MG63 (cell line): ENCODE data around the gene MYRF. TPM values are rescaled to one million over a fixed set of nuclear protein-coding genes. Genes with fewer than 3 reads are reported as not detected.

ENCODE experiments used
- DNase-seq: peaks from one replicate; pipeline ENCODE4 v3.0.0-alpha.2; 2020
- H3K27me3 ChIP-seq: fragments of 250-450 bp; sonication (Bioruptor Pico); 2 replicates; pipeline ENCODE4 v1.5.1; 2020; ENCODE audit warnings: mild to moderate bottlenecking, moderate library complexity
- H3K36me3 ChIP-seq: fragments of 250-450 bp; sonication (Bioruptor Pico); 2 replicates; pipeline ENCODE4 v1.5.1; 2020; ENCODE audit warnings: mild to moderate bottlenecking, moderate library complexity
- H3K4me3 ChIP-seq: fragments of 250-450 bp; sonication (Bioruptor Pico); 2 replicates; pipeline ENCODE4 v1.5.1; 2020; ENCODE audit warnings: mild to moderate bottlenecking, moderate library complexity
- H3K9me3 ChIP-seq: fragments of 250-450 bp; sonication (Bioruptor Pico); 2 replicates; pipeline ENCODE4 v1.5.1; 2020; ENCODE audit warnings: mild to moderate bottlenecking, moderate library complexity
- total RNA-seq: library from RNA; depleted of rRNA; stranded (reverse); fragments of >200 nt; shearing (Covaris generic); gene quantifications from 2 replicates; pipeline ENCODE4 v1.2.3, GENCODE V29; 2014; ENCODE audit warnings: low replicate concordance

Gene MYRF
- total RNA-seq, 1 experiment from 2014 or later = 0.23 TPM

DNA sequence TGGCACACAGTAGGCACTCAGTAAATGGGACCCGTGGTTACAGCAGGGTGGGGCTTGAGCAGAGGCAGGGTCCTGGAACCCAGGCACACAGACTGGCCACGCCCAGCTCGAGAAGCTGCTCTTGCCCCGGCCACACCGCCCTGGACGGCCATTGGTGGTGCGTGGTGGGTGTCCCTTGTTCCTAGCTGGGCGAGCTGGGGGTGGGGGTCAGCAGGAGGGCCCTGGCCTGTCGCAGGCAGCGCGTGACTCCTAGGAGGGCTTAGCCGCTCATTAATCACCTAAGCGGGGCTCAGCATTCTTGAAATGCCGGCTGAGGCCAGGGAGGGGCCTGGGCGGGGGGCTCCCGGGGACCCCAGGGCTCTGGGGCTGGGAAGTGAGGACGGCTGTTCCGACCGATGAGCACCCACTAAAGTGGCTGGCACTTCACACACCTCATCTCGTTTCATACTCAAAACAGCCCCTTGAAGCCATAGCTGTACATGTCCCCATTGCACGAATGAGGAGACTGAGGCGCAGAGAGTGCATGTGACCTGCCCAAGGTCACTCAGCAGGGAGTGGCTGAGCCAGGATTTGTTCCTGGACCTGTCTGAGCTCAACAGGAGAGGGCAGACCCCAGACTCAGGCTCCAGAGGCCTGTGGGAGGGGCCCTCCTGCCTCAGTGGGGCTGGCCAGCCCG, 11.6 kb downstream of the MYRF start:
- no peak overlapping the region for H3K4me3 ChIP-seq

DNA sequence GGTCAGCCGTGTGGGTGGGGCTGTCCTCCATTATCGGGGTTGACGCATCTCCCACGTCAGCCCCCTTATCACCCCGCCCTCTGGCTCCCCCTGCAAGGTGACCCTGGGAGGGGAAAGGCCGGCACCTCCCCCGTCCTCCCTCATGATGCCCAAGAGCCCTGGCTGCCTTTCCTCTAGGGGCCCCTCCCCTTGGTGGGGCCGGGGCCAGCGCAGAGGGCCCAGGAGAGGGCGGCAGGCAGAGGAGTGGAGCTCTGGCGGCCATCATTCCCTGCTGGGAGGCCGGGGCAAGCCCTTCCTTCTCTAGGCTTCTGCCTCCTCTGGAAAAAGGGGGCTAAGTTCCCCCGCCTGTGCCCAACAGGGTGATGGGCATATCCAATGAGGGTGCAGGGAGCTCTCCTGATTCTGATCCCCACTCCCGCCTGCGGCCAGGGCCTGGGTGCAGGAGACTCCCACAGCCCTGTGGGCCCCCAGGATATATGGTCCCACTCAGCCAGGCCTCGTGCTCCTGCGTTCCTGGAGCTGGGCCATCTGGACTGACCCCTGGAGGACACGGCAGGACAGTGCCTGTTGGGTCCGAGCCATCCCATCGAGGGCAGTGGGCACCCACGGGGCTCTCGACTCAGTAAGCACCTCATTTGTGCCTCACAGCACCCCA, 12.3 kb downstream of the MYRF start:
- H3K27me3 ChIP-seq = no peaks in the 10 kb centered on the region

More for the DNA sequence above, 11.6 kb downstream of the MYRF start:
- Histone ChIP-seq H3K36me3 (no peaks in the 10 kb centered on the region), H3K27me3 (no peaks in the 10 kb centered on the region), H3K9me3 (no peaks in the 10 kb centered on the region)
- no peak for DNase-seq

DNA sequence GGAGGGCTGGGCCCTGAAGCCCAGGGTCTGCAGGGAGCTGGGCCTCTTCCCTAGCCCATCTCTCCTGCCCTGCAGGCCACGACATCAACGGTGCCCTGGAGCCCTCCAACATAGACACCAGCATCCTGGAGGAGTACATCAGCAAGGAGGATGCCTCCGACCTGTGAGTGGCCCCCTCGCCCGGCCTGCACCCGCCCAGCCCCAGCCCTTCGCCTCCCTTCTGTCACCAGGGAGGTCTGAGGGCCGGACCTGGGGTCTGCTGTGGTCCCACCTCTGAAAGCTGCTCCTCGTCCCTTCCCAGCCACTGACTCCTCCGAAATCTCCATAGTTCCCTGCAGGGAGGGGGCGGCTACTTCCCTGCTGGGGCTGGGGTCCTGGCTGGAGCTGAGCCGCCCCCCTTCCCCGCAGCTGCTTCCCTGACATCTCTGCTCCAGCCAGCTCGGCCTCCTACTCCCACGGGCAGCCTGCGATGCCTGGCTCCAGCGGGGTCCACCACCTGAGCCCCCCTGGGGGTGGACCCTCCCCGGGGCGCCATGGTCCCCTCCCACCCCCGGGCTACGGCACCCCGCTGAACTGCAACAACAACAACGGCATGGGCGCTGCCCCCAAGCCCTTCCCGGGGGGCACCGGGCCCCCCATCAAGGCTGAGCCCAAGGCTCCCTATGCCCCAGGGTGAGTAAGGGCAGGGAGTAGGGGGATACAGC, 13.3 kb downstream of the MYRF start:
- Histone ChIP-seq H3K36me3 (no peaks in the 10 kb centered on the region), H3K27me3 (no peaks in the 10 kb centered on the region), H3K4me3 (no peak overlapping the region), H3K9me3 (no peaks in the 10 kb centered on the region)
- DNase-seq = no peak

More for the DNA sequence above, 12.3 kb downstream of the MYRF start:
- DNase-seq = no peak
- H3K36me3 ChIP-seq = no peaks in the 10 kb centered on the region
- no peak overlapping the region for H3K4me3 ChIP-seq
- no peaks in the 10 kb centered on the region for H3K9me3 ChIP-seq

DNA sequence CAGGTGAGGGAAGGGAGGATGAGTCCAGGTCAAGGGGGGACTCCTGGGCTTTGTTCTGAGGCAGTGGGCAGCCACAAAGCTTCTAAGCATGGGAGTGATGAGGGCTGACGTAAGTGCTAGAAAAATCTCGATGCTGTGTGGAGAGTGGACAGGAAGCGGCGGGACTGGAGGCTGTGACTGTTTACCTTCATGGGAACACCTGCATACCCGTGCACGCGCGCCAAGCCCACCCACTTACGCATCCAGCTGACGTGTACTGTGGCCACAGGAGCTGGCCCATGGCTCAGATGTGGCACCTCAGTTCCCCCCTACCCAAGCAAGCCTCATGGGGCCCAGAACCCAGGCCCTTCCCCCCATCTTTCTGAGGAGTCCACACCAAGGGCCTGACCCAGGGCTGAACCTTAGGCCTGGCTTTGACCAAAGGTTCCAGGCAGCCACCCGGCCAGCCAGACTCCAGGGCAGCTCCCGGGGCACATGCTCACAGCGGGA, 14.0 kb downstream of the MYRF start:
- no peak overlapping the region for H3K4me3 ChIP-seq
- no peaks in the 10 kb centered on the region for H3K27me3 ChIP-seq
- H3K9me3 ChIP-seq = no peaks in the 10 kb centered on the region
- H3K36me3 ChIP-seq = no peaks in the 10 kb centered on the region
- DNase-seq = no peak

DNA sequence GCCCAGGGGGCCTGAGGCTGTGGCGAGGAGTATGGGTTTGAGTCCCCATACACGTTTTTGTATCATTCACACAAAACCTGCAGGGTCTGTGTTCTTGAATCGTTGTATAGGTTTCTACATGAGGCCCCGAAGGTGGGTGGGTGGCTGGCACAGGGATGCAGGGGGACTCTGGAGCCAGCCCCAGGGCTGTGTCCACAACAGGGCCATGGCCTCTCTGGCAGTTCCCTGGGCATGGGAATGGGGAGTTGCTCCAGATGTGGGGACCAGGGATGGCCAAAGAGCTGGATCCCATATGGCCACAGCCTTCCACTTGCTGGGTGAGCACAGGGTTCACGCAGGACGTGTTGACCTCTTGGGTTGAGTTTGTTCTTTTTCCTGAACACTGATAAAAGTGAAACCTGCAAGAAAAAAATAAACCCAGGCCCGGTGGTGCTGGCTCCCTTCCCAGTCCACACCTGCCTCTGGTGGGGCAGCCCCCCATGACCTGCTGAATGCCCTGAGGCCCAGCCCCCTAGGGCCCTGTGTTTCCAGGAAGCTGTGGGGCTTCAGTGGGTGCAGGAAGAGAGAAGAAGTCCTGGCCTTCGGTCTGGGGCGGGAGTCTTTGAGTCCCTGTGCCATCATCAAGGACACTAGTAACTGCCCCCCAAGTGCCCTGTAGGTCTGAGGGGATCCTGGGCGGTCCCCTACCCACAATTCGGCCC, 16.1 kb downstream of the MYRF start:
- no peak for DNase-seq
- H3K27me3 ChIP-seq = no peaks in the 10 kb centered on the region

DNA sequence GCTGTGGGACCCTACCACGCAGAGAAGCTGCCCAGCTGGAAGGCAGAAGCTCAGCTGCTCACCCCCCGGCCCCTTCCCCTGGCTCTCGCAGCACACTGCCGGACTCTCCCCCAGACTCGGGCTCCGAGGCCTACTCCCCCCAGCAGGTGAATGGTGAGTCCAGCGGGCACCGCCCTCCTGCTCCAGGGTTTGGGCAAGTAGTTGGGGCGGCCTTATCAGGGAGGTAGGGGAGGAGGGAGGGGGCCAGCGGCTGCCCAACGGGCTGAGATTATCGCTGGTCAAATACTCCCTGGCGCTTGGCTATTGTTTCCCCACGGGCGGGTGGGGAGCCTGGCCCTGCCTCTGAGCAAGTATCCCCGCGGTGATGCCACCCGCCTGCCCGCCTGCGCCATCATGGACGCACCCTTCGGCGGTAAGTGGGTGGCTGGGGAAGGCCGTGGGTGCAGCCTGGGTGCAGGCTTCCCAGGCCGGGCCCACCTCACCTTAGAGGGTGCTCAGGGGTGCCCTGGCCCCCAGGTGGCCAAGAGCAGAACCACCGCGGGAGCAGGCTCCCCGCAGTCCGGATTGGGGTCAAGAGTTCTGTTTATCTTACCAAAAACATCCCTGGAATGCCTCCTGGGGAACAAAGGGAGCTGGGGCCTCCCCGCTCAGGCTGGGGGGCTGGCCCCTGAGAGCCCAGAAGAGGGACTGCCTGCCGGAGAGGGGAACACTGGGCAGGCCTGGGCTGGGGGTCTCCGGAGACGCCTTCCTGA, 16.9 kb downstream of the MYRF start:
- no peak for DNase-seq
- H3K36me3 ChIP-seq = no peaks in the 10 kb centered on the region
- no peaks in the 10 kb centered on the region for H3K9me3 ChIP-seq
- no peak overlapping the region for H3K4me3 ChIP-seq
- no peaks in the 10 kb centered on the region for H3K27me3 ChIP-seq

More for the DNA sequence above, 16.1 kb downstream of the MYRF start:
- Histone ChIP-seq H3K36me3 (no peaks in the 10 kb centered on the region), H3K9me3 (no peaks in the 10 kb centered on the region), H3K4me3 (no peak overlapping the region)

DNA sequence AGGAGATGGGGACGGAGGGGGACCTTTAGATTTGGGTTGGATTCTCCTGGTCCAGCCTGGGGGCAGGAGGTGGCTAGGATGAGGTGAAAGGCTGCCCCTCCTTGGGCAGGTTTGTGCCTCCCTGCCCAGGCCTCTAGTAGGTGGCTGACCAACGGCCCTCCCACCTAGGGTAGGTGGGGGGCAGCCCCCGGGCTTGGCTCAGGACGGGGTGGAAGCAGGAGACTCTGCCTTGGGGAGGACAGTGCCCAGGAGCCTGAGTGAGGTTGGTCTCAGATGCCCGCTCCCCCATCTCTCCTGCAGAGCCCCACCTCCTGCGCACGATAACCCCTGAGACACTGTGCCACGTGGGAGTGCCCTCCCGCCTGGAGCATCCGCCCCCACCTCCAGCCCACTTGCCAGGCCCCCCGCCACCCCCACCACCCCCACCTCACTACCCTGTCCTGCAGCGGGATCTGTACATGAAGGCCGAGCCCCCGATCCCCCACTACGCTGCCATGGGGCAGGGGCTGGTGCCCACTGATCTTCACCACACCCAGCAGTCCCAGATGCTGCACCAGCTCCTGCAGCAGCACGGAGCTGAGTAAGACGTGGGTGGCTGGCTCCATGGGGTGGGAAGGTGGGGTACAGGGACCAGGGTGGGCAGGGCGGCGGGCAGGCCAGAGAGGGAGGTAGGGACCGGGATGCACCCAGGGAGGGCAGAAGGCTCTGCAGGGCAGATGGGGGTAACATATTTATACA, 17.7 kb downstream of the MYRF start:
- no peak for DNase-seq
- Histone ChIP-seq H3K4me3 (no peak overlapping the region), H3K36me3 (no peaks in the 10 kb centered on the region), H3K9me3 (no peaks in the 10 kb centered on the region), H3K27me3 (no peaks in the 10 kb centered on the region)

DNA sequence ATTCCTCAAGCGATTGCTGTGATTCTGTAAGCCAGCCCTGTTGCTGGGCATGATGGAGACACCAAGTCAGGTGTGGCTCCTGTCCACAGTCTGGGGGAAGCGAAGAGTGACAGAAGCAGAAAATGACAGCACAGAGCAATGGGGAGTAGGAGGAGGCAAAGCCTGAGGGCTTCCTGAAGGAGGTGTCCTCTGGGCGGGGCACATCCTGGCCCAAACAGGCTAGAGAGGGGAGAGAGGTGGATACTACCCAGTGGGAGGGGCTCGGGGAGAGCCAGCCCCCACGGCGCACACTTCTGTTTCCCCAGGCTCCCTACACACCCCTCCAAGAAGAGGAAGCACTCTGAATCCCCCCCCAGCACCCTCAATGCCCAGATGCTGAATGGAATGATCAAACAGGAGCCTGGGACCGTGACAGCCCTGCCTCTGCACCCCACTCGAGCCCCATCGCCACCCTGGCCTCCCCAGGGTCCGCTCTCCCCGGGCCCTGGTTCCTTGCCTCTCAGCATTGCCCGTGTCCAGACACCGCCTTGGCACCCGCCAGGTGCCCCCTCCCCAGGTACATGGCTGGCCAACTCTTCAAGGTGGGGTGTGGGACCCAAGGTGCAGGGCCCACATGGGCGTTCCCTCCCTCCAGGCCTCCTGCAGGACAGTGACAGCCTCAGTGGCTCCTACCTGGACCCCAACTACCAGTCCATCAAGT, 18.9 kb downstream of the MYRF start:
- no peak for DNase-seq
- Histone ChIP-seq H3K27me3 (no peaks in the 10 kb centered on the region), H3K4me3 (no peak overlapping the region), H3K36me3 (no peaks in the 10 kb centered on the region), H3K9me3 (no peaks in the 10 kb centered on the region)

DNA sequence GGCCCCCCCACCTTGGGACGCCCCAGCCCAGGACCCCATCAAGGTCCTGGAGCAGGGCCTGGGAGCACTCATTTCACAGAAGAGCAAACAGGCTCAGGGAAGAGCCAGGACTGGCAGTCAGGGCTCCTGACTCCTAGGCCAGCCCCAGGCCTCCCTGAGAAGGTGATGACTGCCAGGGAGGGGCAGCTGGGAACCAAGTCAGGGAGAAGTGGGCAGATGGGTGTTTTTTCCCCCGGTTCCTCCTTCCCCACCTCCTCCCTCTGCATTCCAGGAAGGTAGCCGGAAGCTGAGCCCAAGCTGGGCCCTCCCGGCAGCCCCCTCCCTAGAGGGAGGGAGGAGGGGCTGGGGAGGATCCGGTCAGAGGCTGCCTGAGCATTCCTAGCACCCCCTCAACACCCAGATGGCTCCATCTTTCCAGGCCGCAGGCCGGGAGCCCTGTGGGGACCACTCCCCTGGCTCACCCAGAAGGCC, 19.6 kb downstream of the MYRF start:
- Histone ChIP-seq H3K27me3 (no peaks in the 10 kb centered on the region), H3K9me3 (no peaks in the 10 kb centered on the region), H3K4me3 (no peak overlapping the region), H3K36me3 (no peaks in the 10 kb centered on the region)
- no peak for DNase-seq

DNA sequence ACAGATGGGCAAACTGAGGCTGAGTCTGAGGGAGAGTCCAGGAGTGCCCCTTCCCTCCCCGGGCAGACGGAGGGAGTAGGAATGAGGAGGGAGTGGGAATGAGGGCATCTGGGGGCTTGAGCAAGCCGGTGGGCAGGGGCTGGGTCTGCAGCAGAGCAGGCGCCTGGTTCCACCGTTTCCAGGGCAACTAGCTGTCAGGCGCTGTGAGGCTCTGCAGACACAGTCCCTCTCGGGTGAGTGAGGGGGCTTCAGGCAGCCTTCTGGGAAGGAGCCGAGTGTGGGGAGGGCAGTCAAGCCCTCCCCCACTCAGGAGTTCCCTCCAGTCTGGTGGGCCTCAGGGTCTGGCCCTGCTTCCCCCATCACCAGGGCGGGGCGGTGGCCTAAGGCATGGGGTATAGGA, 20.9 kb downstream of the MYRF start:
- Histone ChIP-seq H3K9me3 (no peaks in the 10 kb centered on the region), H3K36me3 (no peaks in the 10 kb centered on the region), H3K4me3 (no peak overlapping the region), H3K27me3 (no peaks in the 10 kb centered on the region)
- DNase-seq = no peak

DNA sequence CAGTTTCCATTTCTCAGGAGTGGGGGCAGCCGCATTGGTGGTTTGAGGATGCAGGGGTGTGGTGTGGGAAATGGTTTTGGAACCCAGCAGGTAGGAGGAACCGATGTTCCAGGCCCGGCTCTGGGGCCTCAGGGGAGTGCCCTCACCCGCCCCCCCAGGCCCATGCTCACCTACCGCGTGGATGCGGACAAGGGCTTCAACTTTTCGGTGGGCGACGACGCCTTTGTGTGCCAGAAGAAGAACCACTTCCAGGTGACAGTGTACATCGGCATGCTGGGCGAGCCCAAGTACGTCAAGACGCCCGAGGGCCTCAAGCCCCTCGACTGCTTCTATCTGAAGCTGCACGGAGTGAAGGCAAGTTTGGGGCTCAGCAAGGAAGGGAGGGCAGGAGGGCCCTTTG, 21.4 kb downstream of the MYRF start:
- no peaks in the 10 kb centered on the region for H3K27me3 ChIP-seq
- H3K9me3 ChIP-seq = no peaks in the 10 kb centered on the region
- DNase-seq = no peak
- no peaks in the 10 kb centered on the region for H3K36me3 ChIP-seq
- no peak overlapping the region for H3K4me3 ChIP-seq

DNA sequence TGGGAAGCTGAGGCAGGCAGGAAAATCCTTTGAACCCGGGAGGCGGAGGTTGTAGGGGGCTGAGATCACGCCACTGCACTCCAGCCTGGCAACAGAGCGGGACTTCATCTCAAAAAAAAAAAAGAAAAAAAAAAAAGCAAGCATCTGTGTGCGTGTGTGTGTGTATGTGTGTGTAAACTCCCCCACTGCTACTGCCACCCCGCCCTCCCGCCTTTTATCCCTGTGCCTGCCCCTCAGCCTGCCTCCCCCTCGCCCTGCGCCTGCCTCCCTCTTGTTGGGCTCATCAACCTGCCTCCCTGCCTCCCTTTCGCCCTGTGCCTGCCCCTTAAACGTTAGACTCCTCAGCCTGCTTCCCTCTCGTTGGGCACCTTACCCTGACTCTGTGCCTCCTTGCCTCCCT, 22.0 kb downstream of the MYRF start:
- Histone ChIP-seq H3K36me3 (no peaks in the 10 kb centered on the region), H3K9me3 (no peaks in the 10 kb centered on the region), H3K4me3 (no peak overlapping the region), H3K27me3 (no peaks in the 10 kb centered on the region)
- no peak for DNase-seq

DNA sequence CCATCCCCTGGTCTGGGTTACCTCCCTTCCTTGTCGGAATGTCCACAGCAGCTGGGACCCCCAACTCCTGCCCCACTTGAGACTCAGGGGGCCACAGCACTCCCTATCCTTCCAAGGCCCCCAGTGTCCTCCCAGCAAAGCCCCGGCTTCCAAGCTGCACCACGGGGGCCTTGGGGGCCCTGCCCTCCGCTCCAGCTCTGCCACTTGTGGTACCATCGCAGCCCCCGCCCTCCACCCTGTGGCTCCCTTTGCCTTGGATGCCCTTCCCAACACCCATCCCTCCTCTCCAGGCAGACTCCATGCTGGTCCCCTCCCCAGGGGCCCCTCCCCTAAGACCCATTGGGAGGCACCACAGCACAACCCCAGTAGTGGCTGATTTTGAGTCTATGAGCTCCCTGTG, 22.7 kb downstream of the MYRF start:
- DNase-seq = no peak
- Histone ChIP-seq H3K36me3 (no peaks in the 10 kb centered on the region), H3K9me3 (no peaks in the 10 kb centered on the region), H3K4me3 (no peak overlapping the region), H3K27me3 (no peaks in the 10 kb centered on the region)

DNA sequence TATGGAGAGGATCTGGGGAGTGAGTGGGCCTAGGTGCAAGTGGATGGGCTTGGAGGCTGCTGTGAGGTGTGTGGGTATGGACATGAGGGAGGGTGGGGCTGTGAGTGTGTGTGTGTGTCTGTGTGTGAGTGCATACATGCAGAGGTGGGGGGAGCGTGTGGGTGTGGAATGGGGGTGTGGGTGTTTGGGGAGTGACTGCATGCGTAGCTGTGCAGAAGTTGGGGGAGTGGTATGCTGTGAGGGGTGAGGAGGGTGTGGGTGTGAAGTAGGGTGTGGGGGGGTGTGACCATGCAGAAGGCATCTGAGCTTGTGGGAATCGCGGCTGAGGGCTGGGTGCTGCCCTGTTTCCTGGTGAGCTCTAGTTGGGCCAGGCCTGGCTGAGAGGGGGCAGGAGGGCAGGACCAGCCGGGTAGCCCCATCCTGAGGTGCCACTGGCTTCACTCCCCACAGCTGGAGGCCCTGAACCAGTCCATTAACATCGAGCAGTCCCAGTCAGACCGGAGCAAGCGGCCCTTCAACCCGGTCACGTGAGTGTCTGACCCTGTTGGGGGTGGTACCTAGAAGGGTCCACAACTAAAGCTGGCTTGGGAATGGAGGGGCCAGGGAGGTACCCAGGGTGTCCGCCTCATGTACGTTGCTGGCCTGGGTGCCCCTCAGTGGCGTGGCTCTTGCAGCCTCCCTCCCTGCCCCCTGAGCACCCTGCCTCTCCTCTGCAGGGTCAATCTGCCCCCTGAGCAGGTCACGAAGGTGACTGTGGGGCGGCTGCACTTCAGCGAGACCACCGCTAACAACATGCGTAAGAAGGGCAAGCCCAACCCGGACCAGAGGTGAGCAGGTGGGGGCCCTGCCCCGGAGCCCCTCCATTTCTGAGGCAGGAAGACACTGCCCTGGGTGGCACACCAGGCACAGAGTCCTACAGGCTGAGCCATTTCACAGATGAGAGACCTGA, 23.4 kb downstream of the MYRF start:
- DNase-seq = no peak
- H3K27me3 ChIP-seq = no peaks in the 10 kb centered on the region
- H3K36me3 ChIP-seq = no peaks in the 10 kb centered on the region
- no peaks in the 10 kb centered on the region for H3K9me3 ChIP-seq
- H3K4me3 ChIP-seq = no peak overlapping the region
